Measurements from ENCODE around the gene RHOBTB1. TPM values are rescaled to one million over a fixed set of nuclear protein-coding genes. Genes with fewer than 3 reads are reported as not detected.

RHOBTB1 gene
- polyA plus RNA-seq, 1 experiment = 17.3 TPM

- no peak overlapping the region for H3K4me3 ChIP-seq (ENCODE audit: low read depth, low read length)
- CTCF ChIA-PET = interaction anchor here (0.6 to 1.1 kb wide), 8 partner anchors 17 to 660 kb away, joined by 3 to 16 read pairs (median 3); partner anchors contain the start of gene RHOBTB1
- no peaks in the 10 kb centered on the region for H3K27me3 ChIP-seq (ENCODE audit: control insufficient read depth, insufficient read depth, low read length)
- DNase-seq (ENCODE audit: low read depth) = peak; percentile 81
- peak; percentile 82 for TF ChIP-seq CTCF (IDR thresholded peaks at IDR 0.05; ENCODE audit: insufficient read depth, low read depth, low read length)
- POLR2A ChIA-PET = interaction anchor here (0.7 kb wide), 1 partner anchor 21 kb away, joined by 3 read pairs; no protein-coding TSS in a partner anchor
- no peaks in the 10 kb centered on the region for H3K36me3 ChIP-seq (ENCODE audit: control insufficient read depth, insufficient read depth, low read length)
Observed at GRCh38 chr10:60964257-60965235, 20.6 kb upstream of the RHOBTB1 start.

GRCh38 chr10:60963441-60964256 lies 19.7 kb upstream of the RHOBTB1 start:
- no peak for TF ChIP-seq CTCF (IDR thresholded peaks at IDR 0.05; ENCODE audit: insufficient read depth, low read depth, low read length)
- Histone ChIP-seq H3K27me3 (ENCODE audit: control insufficient read depth, insufficient read depth, low read length) (no peaks in the 10 kb centered on the region), H3K4me3 (ENCODE audit: low read depth, low read length) (no peak overlapping the region), H3K36me3 (ENCODE audit: control insufficient read depth, insufficient read depth, low read length) (no peaks in the 10 kb centered on the region)
- POLR2A ChIA-PET = interaction anchor here (0.7 kb wide), 1 partner anchor 20 kb away, joined by 3 read pairs; no protein-coding TSS in a partner anchor
- no peak for DNase-seq (ENCODE audit: low read depth)
- CTCF ChIA-PET = interaction anchor here (1.0 to 3.7 kb wide), 3 partner anchors 21 to 145 kb away, joined by 6 to 19 read pairs (median 16); partner anchors contain the start of gene RHOBTB1

GRCh38 chr10:60962946-60963345 lies 19.0 kb upstream of the RHOBTB1 start:
- no peak for TF ChIP-seq CTCF (IDR thresholded peaks at IDR 0.05; ENCODE audit: insufficient read depth, low read depth, low read length)
- Histone ChIP-seq H3K27me3 (ENCODE audit: control insufficient read depth, insufficient read depth, low read length) (no peaks in the 10 kb centered on the region), H3K4me3 (ENCODE audit: low read depth, low read length) (no peak overlapping the region), H3K36me3 (ENCODE audit: control insufficient read depth, insufficient read depth, low read length) (no peaks in the 10 kb centered on the region)
- ChIA-PET CTCF (interaction anchor here (3.7 kb wide), 1 partner anchor 143 kb away, joined by 19 read pairs; no protein-coding TSS in a partner anchor), POLR2A (no interaction called here)
- no peak for DNase-seq (ENCODE audit: low read depth)

GRCh38 chr10:60960913-60961312 lies 16.9 kb upstream of the RHOBTB1 start:
- H3K27me3 ChIP-seq (ENCODE audit: control insufficient read depth, insufficient read depth, low read length) = no peaks in the 10 kb centered on the region
- POLR2A ChIA-PET = no interaction called here
- CTCF ChIA-PET = interaction anchor here (1.0 to 3.7 kb wide), 4 partner anchors 18 to 144 kb away, joined by 3 to 19 read pairs (median 4); no protein-coding TSS in a partner anchor
- no peak for TF ChIP-seq CTCF (IDR thresholded peaks at IDR 0.05; ENCODE audit: insufficient read depth, low read depth, low read length)
- no peak for DNase-seq (ENCODE audit: low read depth)
- no peaks in the 10 kb centered on the region for H3K36me3 ChIP-seq (ENCODE audit: control insufficient read depth, insufficient read depth, low read length)
- H3K4me3 ChIP-seq (ENCODE audit: low read depth, low read length) = no peak overlapping the region

All from BJ (cell line).